GM21723 (cell line): ENCODE results near the gene THBS3.
A peak's percentile ranks its signal among the peaks of the same experiment; 100 is the strongest.
"Not testable (repeated sequence)": the region's sequence is repeated elsewhere in the genome, so short reads cannot be mapped to it uniquely, and the experiment has no call there.

Source experiments
- ATAC-seq: cut with Tn5 transposase; IDR thresholded peaks from one replicate; pipeline ENCODE4 v1.9.1; 2021; ENCODE audit warnings: mild to moderate bottlenecking, moderate library complexity; ENCODE audit not compliant: unreplicated experiment

THBS3 gene

GRCh38 chr1:155235375-155235774 is 27.7 kb upstream of the THBS3 start:
- ATAC-seq, result not testable (repeated sequence)

GRCh38 chr1:155233502-155233901 is 25.8 kb upstream of the THBS3 start:
- not testable (repeated sequence) for ATAC-seq

GRCh38 chr1:155232001-155232978 is 24.6 kb upstream of the THBS3 start:
- ATAC-seq, result not testable (repeated sequence)

- ATAC-seq, result not testable (repeated sequence)
Observed at GRCh38 chr1:155231302-155231701, 23.6 kb upstream of the THBS3 start.

GRCh38 chr1:155228096-155228427 is 20.4 kb upstream of the THBS3 start:
- ATAC-seq, result no peak

GRCh38 chr1:155227261-155228095 is 19.8 kb upstream of the THBS3 start:
- peak; percentile 88 for ATAC-seq

- no peak for ATAC-seq
Observed at GRCh38 chr1:155226910-155227260, 19.2 kb upstream of the THBS3 start.

GRCh38 chr1:155226188-155226909 is 18.7 kb upstream of the THBS3 start:
- ATAC-seq, result no peak

GRCh38 chr1:155225404-155225759 is 17.7 kb upstream of the THBS3 start:
- ATAC-seq, result not testable (repeated sequence)

- ATAC-seq, result no peak
Observed at GRCh38 chr1:155223047-155223446, 15.3 kb upstream of the THBS3 start.

GRCh38 chr1:155220211-155220965 is 12.7 kb upstream of the THBS3 start:
- ATAC-seq, result not testable (repeated sequence)

GRCh38 chr1:155219592-155220031 is 11.9 kb upstream of the THBS3 start:
- no peak for ATAC-seq

- ATAC-seq, result no peak
Observed at GRCh38 chr1:155218854-155219591, 11.3 kb upstream of the THBS3 start.

- ATAC-seq, result not testable (repeated sequence)
Observed at GRCh38 chr1:155214702-155215101, 7.0 kb upstream of the THBS3 start.

- not testable (repeated sequence) for ATAC-seq
Observed at GRCh38 chr1:155212051-155212440, 4.3 kb upstream of the THBS3 start.

- ATAC-seq, result not testable (repeated sequence)
Observed at GRCh38 chr1:155211381-155212050, 3.8 kb upstream of the THBS3 start.

- no peak for ATAC-seq
Observed at GRCh38 chr1:155210314-155211104, 2.8 kb upstream of the THBS3 start.

- no peak for ATAC-seq
Observed at GRCh38 chr1:155209312-155209721, 1.6 kb upstream of the THBS3 start.
